Prostate gland (tissue), 2 donors: ENCODE results near the gene PMS1.

Source experiments
- POLR2A ChIP-seq: fragments of 450-650 bp; IDR thresholded peaks from one replicate; pipeline ENCODE4 v1.6.1; 2016; ENCODE audit warnings: antibody characterized with exemption, mild to moderate bottlenecking
- POLR2AphosphoS5 ChIP-seq: sonication (generic); formaldehyde crosslinking; IDR thresholded peaks from one replicate; pipeline ENCODE4 v1.6.1; 2017; ENCODE audit warnings: antibody characterized with exemption
- TF ChIP-seq, protein P1 (sequence below), 4 experiments: fragments of 200-600 bp in 2 of 4; fragments of 450-650 bp in 2 of 4; sonication (generic) in 2 of 4; IDR thresholded peaks; 1 replicate in 3 of 4; 2 replicates in 1 of 4; pipeline ENCODE4 v1.5.1; 2016 to 2019; ENCODE audit warnings: antibody characterized with exemption in 4 of 4, mild to moderate bottlenecking in 2 of 4, moderate library complexity in 2 of 4

DNA sequence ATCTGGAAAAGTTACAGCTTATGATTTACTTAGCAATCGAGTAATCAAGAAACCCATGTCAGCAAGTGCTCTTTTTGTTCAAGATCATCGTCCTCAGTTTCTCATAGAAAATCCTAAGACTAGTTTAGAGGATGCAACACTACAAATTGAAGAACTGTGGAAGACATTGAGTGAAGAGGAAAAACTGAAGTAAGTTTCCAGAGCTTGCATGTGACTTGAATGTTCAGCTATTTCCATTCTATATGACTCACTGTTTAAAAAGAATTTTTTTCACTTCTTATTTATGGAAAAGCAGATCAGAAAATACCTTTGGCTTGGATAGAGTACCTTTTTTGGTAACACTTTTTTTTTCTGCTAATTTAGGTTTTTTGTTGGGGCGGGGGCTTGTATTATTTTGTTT, 70.7 kb downstream of the PMS1 start:
- TF ChIP-seq, protein P1, sequence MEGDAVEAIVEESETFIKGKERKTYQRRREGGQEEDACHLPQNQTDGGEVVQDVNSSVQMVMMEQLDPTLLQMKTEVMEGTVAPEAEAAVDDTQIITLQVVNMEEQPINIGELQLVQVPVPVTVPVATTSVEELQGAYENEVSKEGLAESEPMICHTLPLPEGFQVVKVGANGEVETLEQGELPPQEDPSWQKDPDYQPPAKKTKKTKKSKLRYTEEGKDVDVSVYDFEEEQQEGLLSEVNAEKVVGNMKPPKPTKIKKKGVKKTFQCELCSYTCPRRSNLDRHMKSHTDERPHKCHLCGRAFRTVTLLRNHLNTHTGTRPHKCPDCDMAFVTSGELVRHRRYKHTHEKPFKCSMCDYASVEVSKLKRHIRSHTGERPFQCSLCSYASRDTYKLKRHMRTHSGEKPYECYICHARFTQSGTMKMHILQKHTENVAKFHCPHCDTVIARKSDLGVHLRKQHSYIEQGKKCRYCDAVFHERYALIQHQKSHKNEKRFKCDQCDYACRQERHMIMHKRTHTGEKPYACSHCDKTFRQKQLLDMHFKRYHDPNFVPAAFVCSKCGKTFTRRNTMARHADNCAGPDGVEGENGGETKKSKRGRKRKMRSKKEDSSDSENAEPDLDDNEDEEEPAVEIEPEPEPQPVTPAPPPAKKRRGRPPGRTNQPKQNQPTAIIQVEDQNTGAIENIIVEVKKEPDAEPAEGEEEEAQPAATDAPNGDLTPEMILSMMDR (IDR thresholded peaks at IDR 0.05) = no peak
- TF ChIP-seq POLR2A (no peak), POLR2AphosphoS5 (no peak)
